Measurements from ENCODE around the gene STK4.
"Not testable (repeated sequence)": the region's sequence is repeated elsewhere in the genome, so short reads cannot be mapped to it uniquely, and the experiment has no call there.

STK4 gene

GRCh38 chr20:45058168-45058850, 92.0 kb downstream of the STK4 start:
- DNase-seq: no peak

GRCh38 chr20:45059022-45059728, 92.9 kb downstream of the STK4 start:
- no peak for DNase-seq

GRCh38 chr20:45060294-45060693, 94.0 kb downstream of the STK4 start:
- no peak for DNase-seq

- no peak for DNase-seq
Observed at GRCh38 chr20:45061244-45061643, 94.9 kb downstream of the STK4 start.

GRCh38 chr20:45063107-45063506, 96.8 kb downstream of the STK4 start:
- not testable (repeated sequence) for DNase-seq

- DNase-seq: no peak
Observed at GRCh38 chr20:45064812-45065211, 98.5 kb downstream of the STK4 start.

- DNase-seq: no peak
Observed at GRCh38 chr20:45066372-45066771, 100.1 kb downstream of the STK4 start.

GRCh38 chr20:45067087-45067486, 100.8 kb downstream of the STK4 start:
- DNase-seq: no peak

GRCh38 chr20:45067558-45067957, 101.2 kb downstream of the STK4 start:
- DNase-seq: no peak

GRCh38 chr20:45069261-45069660, 102.9 kb downstream of the STK4 start:
- DNase-seq: no peak

GRCh38 chr20:45070932-45071632, 104.8 kb downstream of the STK4 start:
- peak in 1 of 2 experiments; percentile 2 for DNase-seq

- no peak for DNase-seq
Observed at GRCh38 chr20:45072066-45072465, 105.8 kb downstream of the STK4 start.

GRCh38 chr20:45073221-45073620, 106.9 kb downstream of the STK4 start:
- no peak for DNase-seq

GRCh38 chr20:45077559-45077958, 111.2 kb downstream of the STK4 start:
- DNase-seq: no peak

GRCh38 chr20:45080867-45081624, 114.7 kb downstream of the STK4 start:
- peak; percentile 50 to 67 for DNase-seq

- DNase-seq: no peak
Observed at GRCh38 chr20:45082468-45082867, 116.2 kb downstream of the STK4 start.

GRCh38 chr20:45083127-45083526, 116.8 kb downstream of the STK4 start:
- no peak for DNase-seq

GRCh38 chr20:45085289-45085688, 119.0 kb downstream of the STK4 start:
- peak; percentile 5 to 52 for DNase-seq

GRCh38 chr20:45085867-45086266, 119.6 kb downstream of the STK4 start:
- DNase-seq: no peak

- DNase-seq: peak; percentile 38 to 44
Observed at GRCh38 chr20:45087097-45087790, 120.9 kb downstream of the STK4 start.

GRCh38 chr20:45087814-45088213, 121.5 kb downstream of the STK4 start:
- no peak for DNase-seq

GRCh38 chr20:45088247-45088646, 121.9 kb downstream of the STK4 start:
- DNase-seq: no peak

- no peak for DNase-seq
Observed at GRCh38 chr20:45090481-45090880, 124.2 kb downstream of the STK4 start.
